Testis (tissue), 3 donors: ENCODE results near the gene PRSS16. TPM values are rescaled to one million over a fixed set of nuclear protein-coding genes. Genes with fewer than 3 reads are reported as not detected.
A peak's percentile ranks its signal among the peaks of the same experiment; 100 is the strongest.
"Not testable (repeated sequence)": the region's sequence is repeated elsewhere in the genome, so short reads cannot be mapped to it uniquely, and the experiment has no call there.

Source experiments
- DNase-seq: peaks from one replicate; pipeline ENCODE4 v3.0.0-alpha.2; 2019
- H3K27ac ChIP-seq, 2 donors: fragments of 200-600 bp; sonication (generic); one replicate each; pipeline ENCODE4 v1.5.1; 2019
- H3K27me3 ChIP-seq: fragments of 200-600 bp; sonication (generic); one replicate; pipeline ENCODE4 v1.5.1; 2019
- H3K36me3 ChIP-seq: fragments of 200-600 bp; sonication (generic); one replicate; pipeline ENCODE4 v1.5.1; 2017; ENCODE audit warnings: low read depth; ENCODE audit errors: missing control alignments
- H3K4me1 ChIP-seq: fragments of 200-600 bp; sonication (generic); one replicate; pipeline ENCODE4 v1.5.1; 2019
- H3K4me3 ChIP-seq, 2 donors: fragments of 200-600 bp; sonication (generic); one replicate each; pipeline ENCODE4 v1.5.1; 2017 to 2019
- H3K9me3 ChIP-seq: fragments of 200-600 bp; sonication (generic); one replicate; pipeline ENCODE4 v1.5.1; 2017
- POLR2A ChIP-seq: fragments of 450-650 bp; IDR thresholded peaks from one replicate; pipeline ENCODE4 v1.6.1; 2017; ENCODE audit warnings: antibody characterized with exemption, mild to moderate bottlenecking, moderate library complexity
- WGBS, 2 donors: methylation state at CpG; one replicate each; pipeline ENCODE4 v1.1.5; 2018; 5-methylcytosine and 5-hydroxymethylcytosine counted together
- intact Hi-C: fragments of 100-400 bp; cut with DNase I; formaldehyde crosslinking; loops from one replicate; pipeline ENCODE4 v1.15.1; 2023; ENCODE audit warnings: low total_unique reads
- polyA plus RNA-seq: library from polyadenylated mRNA; stranded (reverse); fragments of 350-450 nt; fragmentation: Illumina TruSeq; extraction: RNeasy Lipid Tissue Mini Kit (QIAGEN cat#74804); gene quantifications from one replicate; pipeline ENCODE4 v1.2.3, GENCODE V29; 2014; ENCODE audit warnings: low read depth, low replicate concordance; ENCODE audit not compliant: insufficient read depth
- total RNA-seq, 2 donors: library from RNA; depleted of rRNA; stranded (reverse); fragments of >200 nt; gene quantifications; one replicate each; pipeline ENCODE4 v1.2.3, GENCODE V29; 2016
- TF ChIP-seq, protein P1 (sequence below), 3 experiments: fragments of 450-650 bp in 2 of 3; fragments of 200-600 bp in 1 of 3; sonication (generic) in 1 of 3; IDR thresholded peaks; one replicate each; pipeline ENCODE4 v1.5.1; 2016 to 2019; ENCODE audit warnings: antibody characterized with exemption in 3 of 3, mild to moderate bottlenecking in 2 of 3, moderate library complexity in 1 of 3

Gene PRSS16
- total and polyA plus RNA-seq, 3 donors from 2014 or later, result 4.5 to 8.6 (median 7.9) TPM

DNA sequence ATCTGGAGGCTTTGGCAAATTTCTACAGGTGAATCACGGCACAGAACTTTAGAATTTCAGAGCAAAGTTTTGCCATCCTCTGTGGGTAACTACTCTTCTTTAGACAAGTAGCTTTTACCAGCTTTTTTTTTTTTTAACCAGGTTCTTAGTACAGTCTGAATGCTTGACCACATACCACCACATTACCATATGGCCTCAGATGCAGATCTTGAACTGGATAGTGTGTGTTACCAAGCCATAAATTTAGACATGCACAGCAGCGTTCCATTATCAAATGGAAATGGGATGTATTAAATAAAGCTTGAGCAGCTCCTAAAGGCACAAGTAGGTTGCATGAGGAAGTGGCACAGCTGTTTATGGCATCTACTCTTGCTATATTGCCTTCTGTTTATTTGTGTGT lies 38.3 kb upstream of the PRSS16 start:
- 47 to 52% methylated on average over 2 of the region's 2 CpGs for WGBS, 2 donors
- Histone ChIP-seq H3K4me3 (no peak overlapping the region), H3K27me3 (no peaks in the 10 kb centered on the region), H3K27ac (no peak overlapping the region), H3K4me1 (no peaks in the 10 kb centered on the region), H3K9me3 (no peaks in the 10 kb centered on the region), H3K36me3 (no peaks in the 10 kb centered on the region)
- TF ChIP-seq, protein P1, sequence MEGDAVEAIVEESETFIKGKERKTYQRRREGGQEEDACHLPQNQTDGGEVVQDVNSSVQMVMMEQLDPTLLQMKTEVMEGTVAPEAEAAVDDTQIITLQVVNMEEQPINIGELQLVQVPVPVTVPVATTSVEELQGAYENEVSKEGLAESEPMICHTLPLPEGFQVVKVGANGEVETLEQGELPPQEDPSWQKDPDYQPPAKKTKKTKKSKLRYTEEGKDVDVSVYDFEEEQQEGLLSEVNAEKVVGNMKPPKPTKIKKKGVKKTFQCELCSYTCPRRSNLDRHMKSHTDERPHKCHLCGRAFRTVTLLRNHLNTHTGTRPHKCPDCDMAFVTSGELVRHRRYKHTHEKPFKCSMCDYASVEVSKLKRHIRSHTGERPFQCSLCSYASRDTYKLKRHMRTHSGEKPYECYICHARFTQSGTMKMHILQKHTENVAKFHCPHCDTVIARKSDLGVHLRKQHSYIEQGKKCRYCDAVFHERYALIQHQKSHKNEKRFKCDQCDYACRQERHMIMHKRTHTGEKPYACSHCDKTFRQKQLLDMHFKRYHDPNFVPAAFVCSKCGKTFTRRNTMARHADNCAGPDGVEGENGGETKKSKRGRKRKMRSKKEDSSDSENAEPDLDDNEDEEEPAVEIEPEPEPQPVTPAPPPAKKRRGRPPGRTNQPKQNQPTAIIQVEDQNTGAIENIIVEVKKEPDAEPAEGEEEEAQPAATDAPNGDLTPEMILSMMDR (IDR thresholded peaks at IDR 0.05), result no peak
- no peak for TF ChIP-seq POLR2A
- no peak for DNase-seq
- intact Hi-C loops, result no loop called here

DNA sequence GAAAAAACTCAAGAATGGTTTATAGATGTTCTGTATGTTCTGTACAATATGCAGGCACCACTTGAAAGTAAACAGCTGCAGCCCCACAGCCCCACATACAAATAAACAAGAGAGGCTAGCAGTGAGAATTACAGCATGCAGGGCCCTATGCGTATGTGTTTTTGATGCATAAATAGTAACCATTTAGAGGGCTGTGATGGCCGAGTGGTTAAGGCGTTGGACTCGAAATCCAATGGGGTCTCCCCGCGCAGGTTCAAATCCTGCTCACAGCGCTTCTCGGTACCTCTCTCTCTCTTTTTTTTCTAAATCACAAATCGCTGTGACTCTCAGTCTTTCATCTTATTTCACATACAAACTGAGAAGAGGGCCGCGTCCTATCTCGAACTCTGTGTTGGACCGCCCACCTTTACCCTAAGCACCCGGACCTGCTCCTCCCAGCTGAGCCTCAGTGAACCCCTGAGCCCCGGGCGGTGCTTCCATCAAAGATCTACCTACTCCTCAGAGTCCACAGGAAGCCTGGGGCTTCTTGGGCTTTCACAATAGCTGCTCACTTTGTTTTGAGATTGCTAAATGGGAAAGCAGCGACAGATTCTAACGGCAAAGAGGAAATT lies 37.7 kb upstream of the PRSS16 start:
- WGBS, 2 donors, result 38 to 58% methylated on average over 18 of the region's 18 CpGs
- Histone ChIP-seq H3K9me3 (no peaks in the 10 kb centered on the region), H3K4me1 (no peaks in the 10 kb centered on the region), H3K36me3 (no peaks in the 10 kb centered on the region), H3K27ac (no peak overlapping the region), H3K27me3 (no peaks in the 10 kb centered on the region), H3K4me3 (peak overlapping the region in 1 of 2 donors; percentile 21)
- no peak for DNase-seq
- intact Hi-C loops, result no loop called here
- TF ChIP-seq, protein P1 (IDR thresholded peaks at IDR 0.05), result no peak
- TF ChIP-seq POLR2A, result no peak

DNA sequence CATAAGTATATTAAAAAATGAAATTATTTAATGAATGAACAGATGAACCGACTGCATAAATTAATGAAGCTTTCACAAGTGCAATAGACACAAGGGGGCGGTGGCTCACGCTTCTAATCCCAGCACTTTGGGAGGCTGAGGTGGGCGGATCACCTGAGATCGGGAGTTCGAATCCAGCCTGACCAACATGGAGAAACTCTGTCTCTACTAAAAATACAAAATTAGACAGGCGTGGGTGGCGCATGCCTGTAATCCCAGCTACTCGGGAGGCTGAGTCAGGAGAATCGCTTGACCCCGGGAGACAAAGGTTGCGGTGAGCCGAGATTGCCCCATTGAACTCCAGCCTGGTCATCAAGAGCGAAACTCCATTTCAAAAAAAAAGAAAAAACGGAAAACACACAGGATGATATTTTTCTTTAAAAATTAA lies 34.4 kb upstream of the PRSS16 start:
- DNase-seq, H3K27me3 ChIP-seq, H3K36me3 ChIP-seq, H3K9me3 ChIP-seq, intact Hi-C loops, H3K4me1 ChIP-seq, H3K4me3 ChIP-seq, H3K27ac ChIP-seq: not testable (repeated sequence)
- WGBS, 2 donors, result 71 to 74% methylated on average over 15 of the region's 15 CpGs

DNA sequence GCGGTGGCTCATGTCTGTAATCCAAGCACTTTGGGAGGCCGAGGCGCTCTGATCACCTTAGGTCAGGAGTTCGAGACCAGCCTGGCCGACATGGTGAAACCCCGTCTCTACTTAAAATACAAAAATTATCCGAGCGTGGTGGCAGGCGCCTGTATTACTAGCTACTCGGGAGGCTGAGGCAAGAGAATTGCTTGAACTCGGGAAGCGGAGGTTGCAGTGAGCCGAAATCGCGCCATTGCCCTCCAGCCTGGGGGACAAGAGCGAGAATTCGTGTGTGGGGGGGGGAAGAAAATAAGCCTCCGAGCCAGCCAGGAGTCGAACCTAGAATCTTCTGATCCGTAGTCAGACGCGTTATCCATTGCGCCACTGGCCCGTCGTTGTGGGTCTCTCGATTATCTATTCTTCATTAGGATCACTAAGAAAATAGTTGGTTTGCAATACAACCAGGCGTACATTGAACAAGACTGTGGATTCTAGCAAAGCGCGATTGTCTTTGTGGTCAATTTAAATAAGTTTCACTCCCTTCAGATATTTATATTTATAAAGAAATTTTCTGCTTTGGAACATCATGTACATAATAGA lies 33.9 kb upstream of the PRSS16 start:
- TF ChIP-seq POLR2A, result no peak
- TF ChIP-seq, protein P1 (IDR thresholded peaks at IDR 0.05), result no peak
- no peaks in the 10 kb centered on the region for H3K36me3 ChIP-seq
- intact Hi-C loops, result no loop called here
- H3K27me3 ChIP-seq, result no peaks in the 10 kb centered on the region
- no peak for DNase-seq
- no peaks in the 10 kb centered on the region for H3K9me3 ChIP-seq
- H3K4me1 ChIP-seq, result no peaks in the 10 kb centered on the region
- 18 to 32% methylated on average over 28 to 29 of the region's 29 CpGs for WGBS, 2 donors
- no peak overlapping the region for H3K4me3 ChIP-seq
- no peak overlapping the region for H3K27ac ChIP-seq

DNA sequence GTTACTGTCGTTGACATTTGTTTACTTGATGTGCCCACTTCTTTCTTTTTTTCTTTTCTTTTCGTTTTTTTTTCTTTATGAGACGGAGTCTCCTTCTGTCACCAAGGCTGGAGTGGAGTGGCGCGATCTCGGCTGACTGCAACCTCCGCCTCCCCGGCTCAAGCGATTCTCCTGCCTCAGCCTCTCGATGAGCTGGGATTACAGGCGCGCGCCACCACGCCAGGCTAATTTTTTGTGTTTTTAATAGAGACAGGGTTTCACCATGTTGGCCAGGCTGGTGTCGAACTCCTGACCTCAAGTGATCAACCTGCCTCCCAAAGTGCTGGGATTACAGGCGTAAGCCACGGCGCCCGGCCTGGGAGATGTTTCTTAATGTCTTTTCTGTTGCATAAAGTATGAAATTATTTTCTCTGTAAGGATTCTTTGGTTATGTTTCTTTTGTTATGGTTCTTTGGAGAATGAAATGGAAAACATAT lies 33.3 kb upstream of the PRSS16 start:
- Histone ChIP-seq H3K36me3 (no peaks in the 10 kb centered on the region), H3K27me3 (no peaks in the 10 kb centered on the region), H3K4me1 (no peaks in the 10 kb centered on the region), H3K4me3 (no peak overlapping the region), H3K27ac (no peak overlapping the region), H3K9me3 (no peaks in the 10 kb centered on the region)
- TF ChIP-seq, protein P1 (IDR thresholded peaks at IDR 0.05), result no peak
- no peak for TF ChIP-seq POLR2A
- no peak for DNase-seq
- intact Hi-C loops, result no loop called here
- 20 to 32% methylated on average over 19 of the region's 19 CpGs for WGBS, 2 donors
